Endothelial cell of umbilical vein (primary cell): ENCODE measurements around the gene DPP6.
A peak's percentile ranks its signal among the peaks of the same experiment; 100 is the strongest.

Experiments used
- CTCF ChIP-seq, 2 donors: IDR thresholded peaks; 1 replicate in 1 of 2; 2 replicates in 1 of 2; pipeline ENCODE4 v1.5.1; 2011; ENCODE audit warnings: low read length in 2 of 2, mild to moderate bottlenecking in 2 of 2, moderate library complexity in 2 of 2, control low read depth in 1 of 2, inconsistent platforms in 1 of 2, low read depth in 1 of 2; ENCODE audit not compliant: insufficient read depth in 1 of 2; ENCODE audit errors: extremely low read depth in 1 of 2
- EZH2 ChIP-seq: IDR thresholded peaks from 2 replicates; pipeline ENCODE4 v1.6.1; 2012; ENCODE audit warnings: borderline replicate concordance, low read depth, mild to moderate bottlenecking, moderate library complexity, low read length, inconsistent platforms; ENCODE audit not compliant: severe bottlenecking
- JUN ChIP-seq: IDR thresholded peaks from 2 replicates; pipeline ENCODE4 v1.6.1; 2011; ENCODE audit warnings: borderline replicate concordance, low read depth; ENCODE audit not compliant: insufficient read length, insufficient read depth
- MAX ChIP-seq: IDR thresholded peaks from 2 replicates; pipeline ENCODE4 v1.6.1; 2011; ENCODE audit not compliant: insufficient read depth, insufficient read length
- MYC ChIP-seq: IDR thresholded peaks from one replicate; pipeline ENCODE4 v1.6.1; 2011; ENCODE audit warnings: mild to moderate bottlenecking, low read depth, low read length
- POLR2A ChIP-seq: IDR thresholded peaks from 2 replicates; pipeline ENCODE4 v1.6.1; 2012; ENCODE audit warnings: low read depth, mild to moderate bottlenecking, control low read depth, low read length
- POLR2AphosphoS5 ChIP-seq: IDR thresholded peaks from 2 replicates; pipeline ENCODE4 v1.6.1; 2012; ENCODE audit warnings: low read depth, mild to moderate bottlenecking, control low read depth, low read length, moderate library complexity; ENCODE audit not compliant: insufficient read depth

- TF ChIP-seq CTCF (IDR thresholded peaks at IDR 0.05; ENCODE audit: extremely low read depth in 1 of 2, insufficient read depth in 1 of 2, low read depth in 1 of 2, low read length in 2 of 2): no peak
- no peak for TF ChIP-seq EZH2
- TF ChIP-seq POLR2AphosphoS5: no peak
- no peak for TF ChIP-seq JUN
- no peak for TF ChIP-seq POLR2A
- TF ChIP-seq MYC: no peak
- peak; percentile 11 for TF ChIP-seq MAX
These were observed 784.9 kb downstream of the DPP6 start for GRCh38 chr7:154837087-154837486.
